Prostate gland (tissue), 2 donors: ENCODE measurements around the gene KIF21B. TPM values are rescaled to one million over a fixed set of nuclear protein-coding genes. Genes with fewer than 3 reads are reported as not detected.

Source experiments
- DNase-seq: peaks from one replicate; pipeline ENCODE4 v3.0.0-alpha.2; 2019; ENCODE audit warnings: low spot score
- H3K27ac ChIP-seq, 2 donors: fragments of 200-600 bp; sonication (generic); 2 replicates each; pipeline ENCODE4 v1.5.1; 2017 to 2019
- H3K27me3 ChIP-seq: fragments of 200-600 bp; sonication (generic); replicated peaks from 2 replicates; pipeline ENCODE4 v1.5.1; 2019; ENCODE audit not compliant: insufficient read depth
- H3K36me3 ChIP-seq, 2 donors: fragments of 200-600 bp; sonication (generic); 1 replicate in 1 of 2; 2 replicates in 1 of 2; pipeline versions ENCODE4 v1.5.1 to v1.8.1; 2017 to 2019
- H3K4me1 ChIP-seq: fragments of 200-600 bp; sonication (generic); replicated peaks from 2 replicates; pipeline ENCODE4 v1.5.1; 2019
- H3K4me3 ChIP-seq, 2 donors: fragments of 200-600 bp; sonication (generic); 2 replicates each; pipeline ENCODE4 v1.5.1; 2017 to 2019
- H3K9me3 ChIP-seq: fragments of 200-600 bp; sonication (generic); 2 replicates; pipeline ENCODE4 v1.5.1; 2017
- POLR2A ChIP-seq: fragments of 450-650 bp; IDR thresholded peaks from one replicate; pipeline ENCODE4 v1.6.1; 2016; ENCODE audit warnings: antibody characterized with exemption, mild to moderate bottlenecking
- POLR2AphosphoS5 ChIP-seq: sonication (generic); formaldehyde crosslinking; IDR thresholded peaks from one replicate; pipeline ENCODE4 v1.6.1; 2017; ENCODE audit warnings: antibody characterized with exemption
- WGBS: methylation state at CpG from one replicate; pipeline ENCODE4 v1.1.5; 2018; 5-methylcytosine and 5-hydroxymethylcytosine counted together
- intact Hi-C: fragments of 100-400 bp; cut with DNase I; formaldehyde crosslinking; loops from one replicate; pipeline ENCODE4 v1.14.2; 2022
- total RNA-seq, 2 donors: library from RNA; depleted of rRNA; stranded (reverse); fragments of >200 nt; gene quantifications; one replicate each; pipeline ENCODE4 v1.1.0, GENCODE V29; 2016
- TF ChIP-seq, protein P1 (sequence below), 4 experiments: fragments of 200-600 bp in 2 of 4; fragments of 450-650 bp in 2 of 4; sonication (generic) in 2 of 4; IDR thresholded peaks; 1 replicate in 3 of 4; 2 replicates in 1 of 4; pipeline ENCODE4 v1.5.1; 2016 to 2019; ENCODE audit warnings: antibody characterized with exemption in 4 of 4, mild to moderate bottlenecking in 2 of 4, moderate library complexity in 2 of 4

KIF21B gene
- total RNA-seq, 2 donors from 2014 or later = 0.46 to 10.5 TPM

DNA sequence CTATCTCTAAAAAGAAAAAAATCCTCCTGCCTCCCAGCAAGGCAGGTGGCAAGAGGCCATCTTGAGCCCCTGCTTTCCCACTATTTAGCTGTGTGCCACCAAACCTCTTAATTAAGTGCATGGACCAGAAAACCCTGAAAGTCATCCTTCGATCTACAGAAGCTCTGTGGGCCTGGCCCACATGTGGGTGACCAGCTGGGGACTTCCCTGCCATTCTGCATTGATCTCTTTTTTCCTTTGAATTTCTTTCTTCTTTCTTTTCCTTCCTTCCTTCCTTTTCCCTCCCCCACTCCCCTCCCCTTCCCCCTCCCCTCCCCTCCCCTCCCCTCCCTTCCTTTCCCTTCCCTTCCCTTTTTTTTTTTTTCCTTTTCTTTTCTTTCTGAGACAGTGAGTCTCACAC is 38.0 kb downstream of the KIF21B start:
- intact Hi-C loops = no loop called here
- H3K4me3 ChIP-seq = no peak overlapping the region
- no peaks in the 10 kb centered on the region for H3K4me1 ChIP-seq
- no peak for DNase-seq
- no peak for TF ChIP-seq POLR2AphosphoS5
- no peak for TF ChIP-seq POLR2A
- TF ChIP-seq, protein P1, sequence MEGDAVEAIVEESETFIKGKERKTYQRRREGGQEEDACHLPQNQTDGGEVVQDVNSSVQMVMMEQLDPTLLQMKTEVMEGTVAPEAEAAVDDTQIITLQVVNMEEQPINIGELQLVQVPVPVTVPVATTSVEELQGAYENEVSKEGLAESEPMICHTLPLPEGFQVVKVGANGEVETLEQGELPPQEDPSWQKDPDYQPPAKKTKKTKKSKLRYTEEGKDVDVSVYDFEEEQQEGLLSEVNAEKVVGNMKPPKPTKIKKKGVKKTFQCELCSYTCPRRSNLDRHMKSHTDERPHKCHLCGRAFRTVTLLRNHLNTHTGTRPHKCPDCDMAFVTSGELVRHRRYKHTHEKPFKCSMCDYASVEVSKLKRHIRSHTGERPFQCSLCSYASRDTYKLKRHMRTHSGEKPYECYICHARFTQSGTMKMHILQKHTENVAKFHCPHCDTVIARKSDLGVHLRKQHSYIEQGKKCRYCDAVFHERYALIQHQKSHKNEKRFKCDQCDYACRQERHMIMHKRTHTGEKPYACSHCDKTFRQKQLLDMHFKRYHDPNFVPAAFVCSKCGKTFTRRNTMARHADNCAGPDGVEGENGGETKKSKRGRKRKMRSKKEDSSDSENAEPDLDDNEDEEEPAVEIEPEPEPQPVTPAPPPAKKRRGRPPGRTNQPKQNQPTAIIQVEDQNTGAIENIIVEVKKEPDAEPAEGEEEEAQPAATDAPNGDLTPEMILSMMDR (IDR thresholded peaks at IDR 0.05) = no peak
- no peaks in the 10 kb centered on the region for H3K9me3 ChIP-seq
- no peak overlapping the region for H3K27ac ChIP-seq
- no peaks in the 10 kb centered on the region for H3K27me3 ChIP-seq
- no peaks in the 10 kb centered on the region for H3K36me3 ChIP-seq
- 94% methylated on average over 1 of the region's 1 CpG for WGBS

DNA sequence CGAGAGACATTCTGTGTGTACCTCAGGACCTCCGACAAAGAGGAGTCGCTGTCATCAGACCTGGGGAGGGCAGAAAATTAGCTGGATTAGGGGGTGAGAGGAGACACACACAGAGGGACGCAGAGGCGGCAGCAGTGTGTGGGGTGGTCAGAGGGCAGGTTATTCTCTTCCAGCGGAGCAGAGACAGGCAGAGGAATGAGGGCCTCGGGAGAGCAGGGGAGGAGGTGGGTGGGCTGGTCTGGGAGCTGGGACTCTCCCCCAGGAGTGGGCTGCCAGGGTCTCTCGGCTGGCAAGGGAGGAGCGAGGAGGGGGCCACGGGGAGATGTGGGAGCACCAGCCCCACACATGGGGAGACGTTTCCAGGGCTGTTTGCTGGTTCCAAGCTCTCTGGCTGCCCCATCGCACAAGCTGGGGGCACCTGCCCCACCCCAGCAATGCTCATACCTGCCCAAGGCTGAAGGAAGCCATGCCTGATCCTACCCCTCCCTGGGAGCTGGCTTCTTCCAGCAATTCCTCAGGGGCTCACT is 40.4 kb downstream of the KIF21B start:
- intact Hi-C loops = no loop called here
- no peak overlapping the region for H3K27ac ChIP-seq

DNA sequence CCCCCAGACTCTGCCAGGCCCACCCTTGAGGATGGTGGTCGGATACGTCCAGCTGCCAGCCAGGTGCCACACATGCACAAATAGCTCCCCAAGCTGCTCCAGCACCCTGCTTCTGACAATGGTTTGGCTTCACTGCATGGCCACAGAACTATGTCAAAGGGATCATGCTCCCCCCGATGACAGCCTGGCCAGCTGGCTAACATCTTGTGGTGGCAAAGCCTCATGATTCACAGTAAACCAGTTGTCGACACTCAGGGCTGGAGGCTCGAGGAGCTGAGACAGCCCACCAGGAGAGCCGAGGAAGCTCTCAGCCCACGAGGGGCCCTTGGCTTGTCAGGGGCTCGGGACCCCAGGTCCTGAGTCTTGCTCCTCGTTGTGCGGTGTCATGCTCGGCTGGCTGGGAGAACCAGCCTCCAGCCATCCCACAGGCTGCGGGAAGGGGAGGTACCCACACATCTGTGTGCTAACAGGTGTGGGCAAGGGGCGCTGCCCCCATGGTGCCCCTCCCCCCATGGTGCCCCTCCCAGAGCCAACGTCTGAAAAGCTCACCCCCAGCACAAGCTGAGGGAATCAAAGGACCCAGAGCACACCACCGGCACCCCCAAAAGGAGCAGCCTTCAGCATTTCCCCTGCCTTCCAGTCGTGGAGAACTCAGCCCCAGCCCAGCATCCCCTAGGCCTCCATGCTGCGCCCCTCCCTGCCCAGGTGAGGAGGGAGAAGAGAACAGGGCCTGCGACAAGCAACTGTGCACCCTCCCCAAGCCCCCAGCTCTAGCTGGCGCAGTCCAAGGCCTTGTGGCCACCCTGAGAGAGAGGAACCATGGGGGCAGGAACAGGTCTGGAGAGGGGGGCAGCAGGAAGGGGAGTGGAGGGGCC is 41.2 kb downstream of the KIF21B start:
- no peaks in the 10 kb centered on the region for H3K27me3 ChIP-seq
- intact Hi-C loops = no loop called here

More for the DNA sequence above, 40.4 kb downstream of the KIF21B start:
- H3K4me1 ChIP-seq = no peaks in the 10 kb centered on the region
- H3K9me3 ChIP-seq = no peaks in the 10 kb centered on the region
- 93% methylated on average over 12 of the region's 12 CpGs for WGBS
- TF ChIP-seq, protein P1 (IDR thresholded peaks at IDR 0.05) = no peak
- no peak for TF ChIP-seq POLR2AphosphoS5
- TF ChIP-seq POLR2A = no peak
- H3K4me3 ChIP-seq = no peak overlapping the region
- H3K36me3 ChIP-seq = no peaks in the 10 kb centered on the region
- no peaks in the 10 kb centered on the region for H3K27me3 ChIP-seq
- no peak for DNase-seq

DNA sequence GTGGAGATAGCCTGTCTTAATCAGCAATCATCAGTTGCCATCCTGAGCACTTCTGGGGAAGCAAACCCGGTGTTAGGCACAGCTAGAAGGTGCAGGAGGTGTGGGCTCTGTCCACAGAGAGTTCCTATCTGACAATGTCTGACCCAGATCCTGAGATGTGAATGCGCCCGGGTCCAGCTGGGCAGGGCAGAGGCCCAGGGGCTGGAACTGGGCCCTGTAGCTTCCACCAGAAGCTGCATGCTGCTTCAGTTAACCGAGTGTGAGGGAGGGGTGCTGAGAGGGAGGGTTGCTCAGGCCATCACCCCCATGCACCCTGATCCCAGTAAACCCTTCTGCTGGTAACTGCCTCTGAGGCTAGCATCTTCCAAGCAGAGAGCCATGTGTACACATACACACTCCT is 42.2 kb downstream of the KIF21B start:
- WGBS = 90% methylated on average over 4 of the region's 4 CpGs
- intact Hi-C loops = no loop called here
- Histone ChIP-seq H3K27ac (no peak overlapping the region), H3K27me3 (no peaks in the 10 kb centered on the region), H3K4me3 (no peak overlapping the region), H3K9me3 (no peaks in the 10 kb centered on the region), H3K36me3 (no peaks in the 10 kb centered on the region), H3K4me1 (no peaks in the 10 kb centered on the region)
- DNase-seq = no peak
- no peak for TF ChIP-seq POLR2AphosphoS5
- no peak for TF ChIP-seq POLR2A
- TF ChIP-seq, protein P1 (IDR thresholded peaks at IDR 0.05) = no peak

More for the DNA sequence above, 41.2 kb downstream of the KIF21B start:
- TF ChIP-seq POLR2A = no peak
- TF ChIP-seq, protein P1 (IDR thresholded peaks at IDR 0.05) = no peak
- no peak for TF ChIP-seq POLR2AphosphoS5
- no peaks in the 10 kb centered on the region for H3K36me3 ChIP-seq
- H3K4me3 ChIP-seq = no peak overlapping the region
- no peak overlapping the region for H3K27ac ChIP-seq
- 74% methylated on average over 19 of the region's 19 CpGs for WGBS
- no peaks in the 10 kb centered on the region for H3K9me3 ChIP-seq
- no peak for DNase-seq
- H3K4me1 ChIP-seq = no peaks in the 10 kb centered on the region
